DMS114 treated with DMSO at 0.1 percent for 48 hours (cell line): ENCODE measurements around the gene PSMG4.
"Not testable (repeated sequence)": the region's sequence is repeated elsewhere in the genome, so short reads cannot be mapped to it uniquely, and the experiment has no call there.

Experiments used
- DNase-seq: peaks from one replicate; lab custom pipeline; 2025; ENCODE audit not compliant: unreplicated experiment; lab: John Stamatoyannopoulos, UW

PSMG4 gene

GRCh38 chr6:3230256-3230882 is 28.4 kb upstream of the PSMG4 start:
- no peak for DNase-seq

GRCh38 chr6:3230900-3231246 is 27.9 kb upstream of the PSMG4 start:
- DNase-seq = no peak

- no peak for DNase-seq
These were observed 27.3 kb upstream of the PSMG4 start for GRCh38 chr6:3231247-3232016.

- no peak for DNase-seq
These were observed 26.5 kb upstream of the PSMG4 start for GRCh38 chr6:3232017-3232945.

GRCh38 chr6:3233321-3233720 is 25.4 kb upstream of the PSMG4 start:
- DNase-seq = no peak

- DNase-seq = no peak
These were observed 24.8 kb upstream of the PSMG4 start for GRCh38 chr6:3233904-3234303.

GRCh38 chr6:3235486-3235885 is 23.3 kb upstream of the PSMG4 start:
- DNase-seq = no peak

- no peak for DNase-seq
These were observed 22.7 kb upstream of the PSMG4 start for GRCh38 chr6:3236005-3236404.

GRCh38 chr6:3237761-3238662 is 20.7 kb upstream of the PSMG4 start:
- DNase-seq = no peak

- no peak for DNase-seq
These were observed 19.5 kb upstream of the PSMG4 start for GRCh38 chr6:3239110-3239830.

GRCh38 chr6:3240595-3240994 is 18.2 kb upstream of the PSMG4 start:
- no peak for DNase-seq

- not testable (repeated sequence) for DNase-seq
These were observed 17.0 kb upstream of the PSMG4 start for GRCh38 chr6:3241745-3242144.

GRCh38 chr6:3242768-3243167 is 16.0 kb upstream of the PSMG4 start:
- DNase-seq = no peak

GRCh38 chr6:3244003-3244831 is 14.5 kb upstream of the PSMG4 start:
- no peak for DNase-seq

GRCh38 chr6:3244832-3245161 is 13.9 kb upstream of the PSMG4 start:
- not testable (repeated sequence) for DNase-seq

- no peak for DNase-seq
These were observed 13.5 kb upstream of the PSMG4 start for GRCh38 chr6:3245216-3245615.

- no peak for DNase-seq
These were observed 11.2 kb upstream of the PSMG4 start for GRCh38 chr6:3247255-3248146.

GRCh38 chr6:3249821-3250220 is 8.9 kb upstream of the PSMG4 start:
- DNase-seq = no peak
